ENCODE results near the gene WNT1.

Gene WNT1

DNA sequence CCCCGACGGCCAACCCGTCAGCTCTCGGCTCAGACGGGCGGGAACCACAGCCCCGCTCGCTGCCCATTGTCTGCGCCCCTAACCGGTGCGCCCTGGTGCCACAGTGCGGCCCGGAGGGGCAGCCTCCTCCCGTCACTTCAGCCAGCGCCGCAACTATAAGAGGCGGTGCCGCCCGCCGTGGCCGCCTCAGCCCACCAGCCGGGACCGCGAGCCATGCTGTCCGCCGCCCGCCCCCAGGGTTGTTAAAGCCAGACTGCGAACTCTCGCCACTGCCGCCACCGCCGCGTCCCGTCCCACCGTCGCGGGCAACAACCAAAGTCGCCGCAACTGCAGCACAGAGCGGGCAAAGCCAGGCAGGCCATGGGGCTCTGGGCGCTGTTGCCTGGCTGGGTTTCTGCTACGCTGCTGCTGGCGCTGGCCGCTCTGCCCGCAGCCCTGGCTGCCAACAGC is at the start of gene WNT1:
WNT1 (plus strand) TSS at position 32 of the 450 bp plus-strand sequence; CDS start at position 361, 329 bp downstream.
- no peak for DNase-seq

DNA sequence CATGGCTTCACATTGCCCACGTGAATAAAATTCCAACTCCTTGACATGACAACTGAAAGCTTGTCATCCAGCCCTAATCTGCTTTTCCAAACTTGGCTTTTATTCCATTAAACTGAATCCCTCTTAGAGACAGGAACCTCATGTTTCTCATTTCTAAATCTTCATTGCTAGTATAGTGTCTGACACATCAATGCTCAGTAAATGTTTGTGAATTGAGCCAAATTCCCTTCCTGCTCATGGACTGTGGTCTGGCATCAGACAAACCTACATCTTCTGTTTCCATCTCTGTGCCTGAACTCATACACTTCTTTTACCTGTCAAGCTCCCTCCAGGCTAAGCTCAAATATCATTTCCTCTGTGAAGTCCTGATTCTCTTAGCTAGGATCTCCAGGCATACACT is 48.6 kb upstream of the WNT1 start:
- DNase-seq = no peak

DNA sequence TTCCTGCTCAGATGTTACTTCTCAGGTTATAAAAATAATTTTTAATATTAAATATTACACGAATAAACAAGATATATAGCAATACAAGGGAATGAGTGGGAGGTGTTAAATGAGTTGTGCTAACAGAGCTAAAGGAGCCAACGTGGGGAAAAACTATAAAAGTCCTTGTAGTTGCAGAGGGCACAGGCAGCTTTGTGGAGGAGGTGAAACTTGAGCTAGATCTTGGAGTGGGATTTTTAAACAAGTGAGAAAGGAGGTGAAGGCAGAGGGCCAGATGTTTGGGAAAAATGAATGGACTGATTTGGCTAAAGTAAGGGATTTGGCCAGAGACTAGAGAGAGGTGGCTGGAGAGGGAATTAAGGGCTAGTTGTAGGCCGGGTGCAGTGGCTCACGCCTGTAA is 47.6 kb upstream of the WNT1 start:
- DNase-seq = no peak

DNA sequence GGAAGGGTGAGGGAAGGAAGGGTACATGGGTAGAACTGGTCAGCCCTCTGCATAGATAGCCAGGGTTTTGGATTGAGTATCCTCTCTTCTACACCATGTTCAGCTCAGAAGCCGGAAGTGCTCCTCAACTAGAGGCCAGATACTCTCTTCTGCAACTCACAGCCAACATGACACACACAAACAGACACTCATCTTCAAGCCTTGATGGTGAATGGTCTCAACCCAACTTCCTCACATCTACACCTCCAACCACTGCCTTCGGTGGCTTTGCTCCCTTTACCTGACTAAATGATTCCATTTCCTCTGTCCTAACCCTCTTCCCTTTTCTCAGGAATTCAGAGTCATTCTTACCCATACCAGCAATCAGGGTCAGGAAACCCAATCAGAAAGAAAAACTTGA is 45.2 kb upstream of the WNT1 start:
- DNase-seq = no peak

DNA sequence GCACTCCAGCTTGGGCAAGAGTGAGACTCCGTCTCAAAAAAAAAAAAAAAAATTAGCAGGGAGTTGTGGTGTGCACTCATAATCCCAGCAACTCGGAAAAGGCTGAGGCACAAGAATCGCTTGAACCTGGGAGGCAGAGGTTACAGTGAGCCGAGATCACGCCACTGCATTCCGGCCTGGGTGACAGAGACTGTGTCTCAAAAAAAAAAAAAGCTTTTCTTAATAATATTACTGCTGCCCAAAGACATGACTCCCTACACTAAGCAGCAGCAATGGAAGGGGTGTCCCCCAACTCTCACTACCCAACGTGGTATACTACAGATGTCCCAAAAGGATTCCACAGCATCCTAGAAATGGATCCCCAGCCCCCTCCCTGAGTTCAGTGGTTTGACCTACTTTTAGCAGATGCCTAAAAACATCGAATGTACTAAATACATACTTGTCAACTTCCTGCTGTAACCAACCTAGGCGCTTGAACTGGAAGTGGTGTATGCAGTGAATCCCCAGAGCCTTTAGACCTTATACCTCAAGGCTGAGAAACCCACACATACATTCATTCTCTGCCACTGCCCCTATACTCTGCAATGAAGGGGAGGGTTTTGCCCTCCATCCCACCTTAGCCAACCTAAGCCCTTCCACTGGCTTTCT is 44.3 kb upstream of the WNT1 start:
- DNase-seq = no peak

DNA sequence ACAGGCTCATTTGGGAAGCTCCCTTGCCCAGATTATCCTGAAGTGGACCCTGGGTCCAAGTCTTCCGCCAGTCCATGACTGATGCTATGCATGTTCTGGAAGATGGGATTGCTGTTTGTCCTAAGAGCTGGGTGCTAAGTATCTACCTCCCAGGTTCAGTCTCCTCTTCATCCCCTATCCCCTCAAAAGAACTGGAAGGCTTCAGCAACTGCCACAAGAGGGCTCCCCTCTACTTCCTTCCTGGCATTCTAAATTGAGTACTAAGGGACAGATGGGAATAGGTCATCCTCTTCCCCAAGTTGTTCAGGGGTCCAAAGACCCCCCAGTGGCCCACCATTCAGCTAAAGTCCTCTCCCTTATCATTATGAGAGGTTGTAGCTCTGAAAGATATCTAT is 43.8 kb upstream of the WNT1 start:
- no peak for DNase-seq

DNA sequence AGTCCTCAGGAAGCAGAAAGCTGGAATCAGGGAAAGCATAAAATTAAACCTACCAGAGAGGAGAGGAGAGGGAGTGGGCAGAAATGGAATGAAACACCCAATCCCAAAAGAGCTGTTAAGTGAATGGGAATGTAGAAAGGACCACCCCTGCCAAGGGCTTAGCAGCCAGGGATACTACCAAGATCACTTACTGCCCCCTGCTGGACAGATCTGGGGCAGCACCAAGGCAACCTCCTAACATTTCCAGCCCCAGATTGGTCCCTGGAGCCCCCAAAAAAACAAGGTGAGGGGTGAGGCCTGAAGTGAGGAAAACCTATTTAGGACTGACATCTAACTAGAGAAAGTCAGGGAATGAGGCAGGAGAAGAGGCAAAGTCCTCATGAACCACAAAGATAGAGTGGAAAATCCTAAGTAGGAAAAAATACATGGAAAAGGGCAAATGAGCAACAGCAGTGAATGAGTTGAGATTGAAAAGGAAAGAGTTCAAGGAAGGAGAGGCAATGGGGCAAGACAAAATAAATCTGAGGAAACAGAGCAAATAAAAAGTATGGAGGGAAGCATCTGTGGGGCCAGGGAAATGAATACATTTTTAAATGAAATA is 41.6 kb upstream of the WNT1 start:
- DNase-seq = peak; percentile 75

DNA sequence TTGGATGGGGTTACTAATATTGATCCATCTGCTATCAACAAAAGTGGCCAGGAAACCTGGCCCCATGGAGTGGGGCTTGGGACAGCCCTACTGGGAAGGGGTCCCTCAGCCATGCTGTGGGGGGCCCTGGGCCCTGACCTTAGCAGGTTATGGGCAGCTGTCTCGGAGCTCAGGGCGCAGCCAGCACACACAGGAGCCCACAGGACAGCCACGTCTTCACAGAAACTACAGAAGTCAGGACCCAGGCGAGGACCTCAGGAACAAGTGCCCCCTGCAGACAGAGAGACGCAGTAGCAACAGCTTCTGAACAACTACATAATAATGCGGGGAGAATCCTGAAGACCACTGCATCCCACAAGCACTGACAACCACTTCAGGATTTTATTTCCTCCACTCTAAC is 41.0 kb upstream of the WNT1 start:
- DNase-seq = no peak

DNA sequence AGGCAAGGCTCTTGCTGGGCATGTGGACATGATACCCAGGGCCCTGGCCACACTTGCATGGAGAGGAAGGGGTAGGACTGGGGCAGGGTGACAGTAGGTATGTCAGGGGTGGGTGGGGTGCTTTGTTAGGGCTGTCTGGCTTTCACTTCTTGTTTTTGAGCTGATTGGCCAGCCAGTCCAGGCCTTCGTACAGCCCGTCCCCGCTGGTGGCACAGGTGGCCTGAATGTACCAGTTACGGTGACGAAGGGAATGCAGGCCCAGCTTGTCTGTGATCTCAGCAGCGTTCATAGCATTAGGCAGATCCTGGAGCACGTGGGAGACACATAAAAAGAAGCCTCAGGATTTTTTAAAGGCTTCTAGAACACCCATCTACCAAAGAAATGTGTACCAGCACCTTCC is 39.3 kb upstream of the WNT1 start:
- DNase-seq = no peak

DNA sequence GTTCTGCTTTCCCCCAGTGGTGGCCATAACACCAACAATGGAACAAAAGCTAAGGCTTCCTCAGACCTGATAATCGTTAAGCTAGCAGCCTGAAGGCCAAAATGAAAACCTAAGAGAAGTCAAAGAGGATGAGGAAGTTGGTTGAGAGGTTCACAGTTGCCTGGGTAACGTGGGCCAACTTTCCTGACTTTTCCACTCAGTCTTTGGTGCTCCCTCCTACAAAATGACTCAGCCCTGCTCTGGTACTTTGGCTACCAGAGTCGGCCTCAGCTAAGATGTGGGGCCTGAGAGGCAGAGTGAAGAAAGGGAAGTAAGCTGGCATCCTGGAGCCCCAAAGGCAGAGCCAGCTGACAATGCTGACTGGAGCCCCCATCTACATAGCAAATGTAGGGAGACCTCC is 37.9 kb upstream of the WNT1 start:
- DNase-seq = no peak

DNA sequence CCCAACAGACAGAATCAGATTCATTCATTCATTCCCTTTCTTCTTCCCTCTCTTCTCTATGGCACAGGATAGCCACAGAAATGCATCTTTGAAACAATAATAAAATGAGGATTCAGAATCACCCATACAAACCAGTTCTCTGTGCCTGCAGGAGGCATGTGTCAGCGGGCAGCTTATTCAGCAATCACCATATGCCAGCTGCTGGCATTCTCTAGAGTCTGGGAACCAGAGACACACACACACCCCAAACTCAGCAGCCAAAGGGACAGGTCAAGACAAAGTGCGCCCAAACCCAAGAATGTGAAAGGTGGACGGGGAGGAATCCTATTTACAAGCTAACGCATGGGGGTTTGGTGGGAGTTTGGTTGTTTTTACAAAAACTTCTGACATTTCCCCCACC is 34.9 kb upstream of the WNT1 start:
- DNase-seq = no peak

DNA sequence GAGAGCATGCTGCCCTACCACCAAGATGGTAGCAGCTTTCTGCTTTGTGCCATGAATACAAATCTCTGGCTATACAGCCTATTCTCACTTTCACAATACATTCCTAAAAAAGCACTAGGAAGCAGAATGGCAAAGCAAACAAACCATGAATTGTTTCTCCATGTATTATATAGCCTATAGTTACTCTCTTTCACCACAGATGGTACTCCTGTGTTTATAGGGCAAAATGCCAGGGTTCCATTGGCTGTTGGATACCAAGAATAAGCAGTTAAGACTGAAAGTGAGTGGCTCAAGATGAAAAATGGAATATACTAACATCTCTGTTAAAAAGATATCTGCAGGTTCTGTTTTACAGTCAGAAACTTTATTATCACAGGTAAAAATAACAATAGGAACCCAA is 31.9 kb upstream of the WNT1 start:
- no peak for DNase-seq

DNA sequence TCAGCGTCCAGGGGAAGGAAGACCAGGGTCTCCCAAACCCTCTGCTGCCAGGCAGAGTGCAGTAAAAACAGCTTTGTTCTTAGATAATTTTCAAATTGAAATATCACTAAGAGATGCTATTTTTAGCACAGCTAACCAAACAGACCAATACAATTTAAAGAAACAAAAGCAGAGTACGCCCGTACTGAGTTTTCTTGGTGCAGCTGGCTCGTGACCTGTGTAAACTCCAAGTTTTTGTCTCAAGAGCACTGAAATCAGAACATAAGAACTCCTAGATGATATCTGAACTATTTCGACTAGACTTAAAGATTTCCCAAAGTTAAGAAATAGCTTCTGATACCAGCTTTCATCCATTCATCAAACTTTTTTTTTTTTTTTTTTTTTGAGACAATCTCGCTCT is 31.2 kb upstream of the WNT1 start:
- no peak for DNase-seq

DNA sequence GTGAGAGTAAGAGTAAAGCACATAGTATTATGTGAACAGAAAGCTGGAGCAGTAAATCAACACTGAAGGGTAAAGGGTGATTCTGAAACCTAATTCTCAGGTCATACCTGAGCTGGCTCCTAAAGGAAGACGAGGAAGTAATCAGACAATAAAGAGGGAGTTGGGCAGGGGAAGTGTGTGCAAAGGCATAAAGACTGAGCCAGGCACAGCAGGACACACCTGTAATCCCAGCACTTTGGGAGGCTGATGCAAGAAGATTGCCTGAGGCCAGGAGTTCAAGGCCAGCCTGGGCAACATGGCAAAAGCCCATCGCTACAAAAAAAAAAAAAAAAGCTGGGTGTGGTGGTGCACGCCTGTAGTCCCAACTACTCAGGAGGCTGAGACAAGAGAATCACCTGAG is 30.4 kb upstream of the WNT1 start:
- no peak for DNase-seq

DNA sequence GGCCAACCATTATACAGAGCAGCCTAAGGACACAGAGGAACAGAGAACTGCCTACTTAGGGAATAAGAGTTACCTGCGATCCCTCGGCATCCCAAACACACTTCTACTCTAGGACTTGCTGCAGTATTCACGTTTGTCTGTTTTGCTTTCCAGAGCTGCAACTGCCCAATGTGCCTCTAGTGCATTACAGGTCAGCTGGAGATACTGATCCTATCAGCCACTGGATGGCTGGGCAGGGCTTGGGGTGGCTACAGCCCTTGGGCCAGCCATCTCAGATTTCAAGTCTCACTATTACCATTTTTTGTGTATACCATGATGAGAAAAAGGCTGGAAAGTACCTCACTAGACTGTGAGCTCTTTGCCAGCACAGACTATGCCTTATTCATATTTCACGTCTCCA is 25.4 kb upstream of the WNT1 start:
- DNase-seq = no peak

DNA sequence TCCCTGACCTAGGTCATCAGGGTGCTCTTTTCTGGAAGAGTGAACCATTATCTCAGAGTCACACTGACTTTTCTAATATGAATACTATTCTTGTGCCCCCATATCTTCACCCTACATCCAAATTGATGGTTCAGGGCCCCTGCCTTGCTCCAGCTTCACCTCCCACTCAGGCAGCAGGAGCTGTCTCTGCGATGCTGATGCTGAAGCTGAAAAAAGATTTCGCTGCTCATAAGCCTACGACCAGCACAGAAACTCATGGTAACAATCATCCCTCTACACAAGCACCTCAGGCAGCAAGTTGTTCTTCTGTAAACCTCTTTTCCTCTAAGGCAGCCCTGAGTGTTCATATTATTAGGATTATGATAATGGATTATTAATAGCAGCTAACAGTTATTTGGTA is 24.1 kb upstream of the WNT1 start:
- DNase-seq = no peak

DNA sequence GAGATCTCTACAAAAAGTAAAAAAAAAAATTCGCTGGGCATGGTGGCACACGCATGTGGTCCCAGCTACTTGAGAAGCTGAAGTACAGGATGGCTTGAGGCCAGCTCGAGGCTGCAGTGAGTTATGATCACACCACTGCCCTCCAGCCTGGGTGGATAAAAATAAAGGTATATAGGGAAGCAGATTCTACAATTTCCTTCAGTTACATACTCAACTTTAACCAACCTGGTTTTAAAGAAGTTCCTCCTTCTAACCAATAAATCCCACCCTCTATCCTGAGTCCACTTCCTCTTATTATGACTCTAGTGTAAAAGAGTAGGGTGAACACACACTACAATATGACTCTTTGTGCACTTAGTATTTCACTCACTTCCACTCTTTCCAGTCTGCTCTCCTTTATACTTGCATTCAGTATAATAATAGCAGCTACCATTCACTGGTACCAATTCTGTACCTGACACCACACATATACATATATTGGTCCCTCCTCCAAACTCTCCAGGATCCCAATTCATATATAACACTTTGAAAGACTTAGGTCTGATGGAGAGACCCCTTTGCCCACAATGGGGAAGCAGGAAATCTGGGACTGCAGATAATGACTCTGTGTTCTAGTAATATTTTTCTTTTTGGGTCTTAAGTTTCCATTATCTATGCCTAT is 23.2 kb upstream of the WNT1 start:
- no peak for DNase-seq

DNA sequence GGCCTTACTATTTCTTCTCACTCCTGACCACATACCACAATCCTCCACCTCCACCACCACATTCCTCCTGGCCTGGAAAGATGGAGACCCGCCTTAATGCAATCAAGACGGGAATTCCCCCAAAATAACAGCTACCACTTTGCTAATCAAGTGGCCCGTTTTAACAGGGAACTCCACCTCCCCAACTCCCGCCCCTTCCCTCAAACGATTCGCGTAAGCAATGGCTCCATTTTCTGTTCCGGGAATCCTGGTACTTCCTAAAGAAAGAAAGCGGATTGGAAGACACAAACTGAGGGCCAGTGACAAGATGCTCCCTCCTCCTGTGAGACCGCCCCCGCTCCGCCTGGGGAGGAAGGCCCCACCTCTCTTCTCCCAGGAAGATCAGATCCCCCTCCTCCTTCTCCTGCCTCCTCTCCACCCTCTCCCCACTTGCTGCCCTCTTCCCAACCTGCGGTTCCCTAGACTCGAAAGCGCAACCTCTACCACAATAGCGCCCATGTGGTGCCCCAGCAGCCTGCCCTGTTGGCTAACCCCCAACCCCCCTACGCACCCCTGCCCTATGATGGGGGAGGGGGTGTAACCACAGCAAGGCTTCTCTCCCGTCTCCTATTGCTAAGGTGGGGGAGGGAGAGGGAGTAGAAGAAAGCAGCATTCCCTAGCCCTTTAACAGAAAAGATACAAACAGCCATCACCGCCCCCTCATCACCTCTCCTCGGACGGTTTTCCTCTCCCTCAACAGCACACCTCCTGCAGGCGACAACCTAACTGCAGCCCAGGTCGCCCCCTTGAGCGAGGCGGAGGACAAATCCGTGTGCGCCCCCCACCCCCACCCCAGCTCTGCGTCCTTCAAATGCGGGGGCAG is 21.6 kb upstream of the WNT1 start:
- peak; percentile 20 for DNase-seq

DNA sequence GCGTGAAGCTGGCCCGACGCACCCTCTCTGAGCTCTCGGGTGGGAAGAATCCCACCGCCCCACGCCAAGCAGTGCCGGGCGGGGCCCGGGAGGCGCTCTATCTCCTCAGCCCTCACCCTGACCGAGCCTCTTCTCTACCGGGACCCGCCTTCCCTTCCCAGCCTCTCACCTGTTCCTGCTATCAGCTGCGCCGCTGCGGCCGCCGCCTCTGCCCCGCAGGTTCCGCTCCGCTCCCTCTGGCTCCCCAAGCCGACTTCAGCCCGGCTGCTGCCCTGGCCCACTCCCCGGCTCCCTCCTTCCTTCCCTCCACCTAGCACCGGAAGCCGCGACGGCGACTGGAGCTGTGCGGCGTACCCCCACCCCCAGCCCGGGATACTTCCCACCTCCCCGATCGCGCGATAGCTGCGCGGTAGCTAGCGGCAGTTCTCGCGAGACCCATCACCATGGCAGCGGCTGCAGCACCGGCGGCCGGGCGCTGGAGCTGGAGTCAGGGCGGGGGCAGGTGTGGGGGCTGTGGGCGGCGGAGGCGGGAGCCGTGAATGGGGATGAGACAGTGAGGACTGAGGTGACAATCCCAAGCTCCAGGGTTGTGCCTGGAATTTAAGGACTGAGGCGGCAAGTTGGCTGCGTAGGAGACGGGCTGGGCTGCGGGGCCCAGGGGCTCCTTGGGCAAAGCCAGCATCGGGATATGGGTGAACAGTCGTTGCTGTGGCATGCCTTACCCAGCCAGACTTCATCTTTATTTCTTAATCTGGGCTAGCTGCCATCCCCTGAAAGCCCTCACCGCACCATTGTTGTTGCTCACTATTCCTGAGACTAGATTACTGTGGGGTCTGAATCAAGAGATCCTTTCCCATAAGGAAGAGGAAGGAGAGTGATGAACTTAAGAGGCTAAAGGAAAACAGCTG is 20.7 kb upstream of the WNT1 start, which contains the start of gene ARF3:
ARF3 (minus strand) TSS at position 347 of the 908 bp plus-strand sequence. CDS start 16,392 bp downstream, outside the sequence.
- DNase-seq = peak; percentile 92

DNA sequence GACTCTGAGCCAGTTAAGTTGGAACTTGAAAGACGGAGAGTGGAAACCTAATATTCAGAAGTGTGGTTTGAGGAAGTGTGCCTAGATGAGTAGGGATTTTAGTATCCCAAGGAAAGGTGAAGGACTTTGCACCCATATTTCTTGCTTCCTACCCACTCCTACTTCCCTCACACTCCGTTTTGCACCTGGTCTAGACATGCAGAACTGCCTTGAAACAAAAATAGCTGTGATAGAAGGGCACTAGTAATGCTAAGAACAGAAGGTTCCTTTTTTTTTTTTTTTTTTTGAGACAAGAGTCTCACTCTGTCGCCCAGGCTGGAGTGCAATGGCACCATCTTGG is 20.1 kb upstream of the WNT1 start:
- no peak for DNase-seq

DNA sequence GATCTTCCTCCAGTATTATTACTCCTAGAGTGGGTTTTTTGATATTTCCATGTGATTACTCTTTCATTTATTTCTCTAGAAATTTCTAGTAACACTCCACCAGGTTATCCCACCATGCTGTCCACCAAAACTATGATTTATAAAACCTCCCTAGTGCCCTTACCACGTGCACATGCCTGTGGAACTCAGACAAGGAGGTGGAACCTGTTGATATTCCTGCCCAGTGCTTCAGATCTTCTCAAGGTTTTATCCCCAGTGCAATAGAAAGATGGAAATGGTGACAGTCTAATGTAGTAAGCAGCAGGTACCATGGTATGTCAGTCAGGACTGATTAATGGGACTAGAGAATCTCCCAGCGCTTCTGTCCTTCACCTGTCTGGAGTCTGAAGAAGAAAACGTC is 17.3 kb upstream of the WNT1 start:
- DNase-seq = no peak

DNA sequence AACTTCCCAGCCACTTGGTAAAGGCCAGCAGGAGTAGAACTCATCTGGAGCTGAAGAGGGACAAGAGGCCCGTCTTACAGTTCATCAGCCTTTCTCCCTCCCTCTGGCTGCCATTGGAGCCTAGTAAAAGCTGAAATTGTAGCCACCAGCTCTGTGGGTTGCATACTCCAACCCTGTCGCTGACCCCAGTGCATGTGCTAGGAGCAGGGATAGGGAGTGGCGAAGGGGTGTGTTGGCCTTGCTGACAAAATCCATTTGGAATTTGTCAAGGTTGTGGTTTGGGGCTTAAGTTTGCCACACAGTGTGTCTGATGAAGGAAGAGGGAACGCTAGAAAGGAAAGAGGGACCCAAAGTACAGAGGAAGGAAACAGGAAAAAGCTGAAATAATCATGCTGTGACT is 16.8 kb upstream of the WNT1 start:
- no peak for DNase-seq

DNA sequence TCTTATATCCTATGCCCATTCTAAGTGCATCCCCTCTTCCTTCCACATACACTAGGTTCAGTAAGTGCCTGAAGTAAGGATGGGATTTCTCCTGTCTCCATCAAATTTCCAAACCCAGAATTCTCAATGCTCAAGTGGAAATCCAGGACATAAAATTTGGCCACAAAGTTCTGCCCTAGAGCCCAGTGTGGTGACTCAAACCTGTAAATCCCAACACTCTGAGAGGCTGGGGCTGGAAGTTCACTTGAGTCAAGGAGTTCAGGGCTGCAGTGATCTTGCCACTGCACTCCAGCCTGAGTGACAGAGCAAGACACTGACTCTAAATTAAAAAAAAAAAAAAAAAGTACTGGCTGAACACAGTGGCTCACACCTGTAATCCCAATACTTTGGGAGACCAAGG is 16.3 kb upstream of the WNT1 start:
- no peak for DNase-seq
